Measurements from ENCODE around the gene COPS8.

DNA sequence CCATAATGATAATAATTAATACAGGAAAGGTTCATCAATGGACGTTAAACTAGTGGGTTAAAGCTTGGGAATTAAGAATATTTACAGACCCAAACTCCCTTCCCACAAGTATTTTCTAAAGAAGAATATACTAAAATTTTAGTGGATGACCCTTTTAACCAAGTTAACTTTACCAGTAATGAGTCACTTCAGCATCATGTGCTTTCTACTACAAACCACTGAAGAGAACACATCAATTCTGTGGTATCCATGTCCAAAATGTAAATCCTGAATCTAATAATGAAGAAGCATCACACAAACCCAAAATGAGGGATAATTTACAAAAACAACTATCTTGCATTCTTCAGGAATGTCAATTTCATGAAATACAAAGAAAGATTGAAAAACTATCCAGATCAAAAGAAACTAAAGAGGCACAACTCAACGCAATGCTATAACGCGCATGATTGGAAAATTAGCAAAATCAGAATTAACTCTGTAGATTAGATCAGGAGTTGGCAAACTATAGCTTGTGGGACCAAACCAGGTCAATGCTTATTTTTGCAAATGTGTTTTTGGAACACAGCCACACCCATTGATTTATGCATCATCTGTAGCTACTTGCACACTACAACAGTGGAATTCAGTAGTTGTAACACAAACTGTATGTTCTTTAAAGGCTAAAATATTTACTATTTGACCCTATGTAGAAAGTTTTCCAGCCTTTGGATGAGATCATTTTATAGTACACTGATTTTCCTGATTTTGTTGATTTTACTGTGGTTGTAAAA is 27.5 kb downstream of the COPS8 start:
- TF ChIP-seq ZNF274 (IDR thresholded peaks at IDR 0.05; ENCODE audit: low read depth, low read length) (no peak), YY1 (IDR thresholded peaks at IDR 0.05; ENCODE audit: insufficient read depth, insufficient read length) (no peak)
